Neuronal stem cell (in vitro differentiated cells): ENCODE results near the gene BOC.

Experiments used
- DNase-seq: peaks from one replicate; pipeline ENCODE4 v3.0.0-alpha.2; 2013; ENCODE audit warnings: low spot score
- H2AFZ ChIP-seq: one replicate; pipeline ENCODE4 v1.6.1; 2013; ENCODE audit warnings: mild to moderate bottlenecking, low read length, inconsistent platforms
- H2AK5ac ChIP-seq: 2 replicates; pipeline ENCODE4 v1.6.1; 2013; ENCODE audit warnings: low read depth, mild to moderate bottlenecking, inconsistent platforms, low read length, moderate library complexity, mixed read lengths
- H2BK120ac ChIP-seq: 2 replicates; pipeline ENCODE4 v1.6.1; 2013; ENCODE audit warnings: low read depth, mild to moderate bottlenecking, inconsistent platforms, low read length, moderate library complexity, mixed read lengths
- H2BK12ac ChIP-seq: one replicate; pipeline ENCODE4 v1.6.1; 2013; ENCODE audit warnings: low read length, inconsistent platforms
- H2BK15ac ChIP-seq: 2 replicates; pipeline ENCODE4 v1.6.1; 2013; ENCODE audit warnings: mild to moderate bottlenecking, low read length, inconsistent platforms, mixed read lengths
- H2BK5ac ChIP-seq: one replicate; pipeline ENCODE4 v1.6.1; 2013; ENCODE audit warnings: inconsistent platforms, mild to moderate bottlenecking, low read length, moderate library complexity
- H3K14ac ChIP-seq: one replicate; pipeline ENCODE4 v1.6.1; 2013; ENCODE audit warnings: low read length, inconsistent platforms
- H3K18ac ChIP-seq: 2 replicates; pipeline ENCODE4 v1.6.1; 2013; ENCODE audit warnings: low read length, inconsistent platforms
- H3K23ac ChIP-seq: 2 replicates; pipeline ENCODE4 v1.6.1; 2013; ENCODE audit warnings: low read depth, mild to moderate bottlenecking, mixed read lengths, low read length, inconsistent platforms; ENCODE audit not compliant: poor library complexity
- H3K27ac ChIP-seq: replicated peaks from 3 replicates; pipeline ENCODE4 v1.5.1; 2013; ENCODE audit warnings: low read length, inconsistent platforms
- H3K27me3 ChIP-seq, 3 experiments: 2 replicates each; pipeline ENCODE4 v1.6.1; 2013; ENCODE audit warnings: low read length in 3 of 3, mild to moderate bottlenecking in 2 of 3, inconsistent platforms in 1 of 3, low read depth in 1 of 3, mixed read lengths in 1 of 3, moderate library complexity in 1 of 3; ENCODE audit not compliant: control insufficient read depth in 3 of 3, insufficient read depth in 3 of 3
- H3K36me3 ChIP-seq, 2 donors: replicated peaks in 1 of 2; 2 replicates each; pipeline ENCODE4 v1.6.1; 2013; ENCODE audit warnings: low read length in 2 of 2; ENCODE audit not compliant: control insufficient read depth in 2 of 2, insufficient read depth in 2 of 2
- H3K4ac ChIP-seq: 2 replicates; pipeline ENCODE4 v1.6.1; 2013; ENCODE audit warnings: inconsistent platforms, mild to moderate bottlenecking, low read length, moderate library complexity
- H3K4me1 ChIP-seq, 2 donors: 1 replicate in 1 of 2; 2 replicates in 1 of 2; pipeline ENCODE4 v1.6.1; 2013; ENCODE audit warnings: low read length in 2 of 2, low read depth in 1 of 2; ENCODE audit not compliant: control insufficient read depth in 2 of 2, insufficient read depth in 1 of 2
- H3K4me2 ChIP-seq: one replicate; pipeline ENCODE4 v1.6.1; 2013; ENCODE audit warnings: mild to moderate bottlenecking, low read length, inconsistent platforms; ENCODE audit not compliant: insufficient read depth, poor library complexity, severe bottlenecking
- H3K4me3 ChIP-seq, 2 donors: 2 replicates each; pipeline ENCODE4 v1.5.1; 2013; ENCODE audit warnings: low read length in 2 of 2, mild to moderate bottlenecking in 2 of 2, inconsistent platforms in 1 of 2, moderate library complexity in 1 of 2
- H3K79me1 ChIP-seq: one replicate; pipeline ENCODE4 v1.6.1; 2013; ENCODE audit warnings: low read depth, mild to moderate bottlenecking, inconsistent platforms, low read length, moderate library complexity
- H3K9ac ChIP-seq: one replicate; pipeline ENCODE4 v1.6.1; 2013; ENCODE audit warnings: mild to moderate bottlenecking, low read depth, low read length, inconsistent platforms; ENCODE audit not compliant: poor library complexity
- H3K9me3 ChIP-seq, 2 donors: replicated peaks in 1 of 2; 2 replicates each; pipeline versions ENCODE3 to v1.6.1; 2013; ENCODE audit warnings: low read length in 2 of 2, mild to moderate bottlenecking in 2 of 2, inconsistent platforms in 1 of 2, low read depth in 1 of 2, mixed read lengths in 1 of 2, moderate library complexity in 1 of 2; ENCODE audit not compliant: control insufficient read depth in 2 of 2, insufficient read depth in 1 of 2
- H4K8ac ChIP-seq: one replicate; pipeline ENCODE4 v1.6.1; 2013; ENCODE audit warnings: low read depth, mild to moderate bottlenecking, inconsistent platforms, low read length, moderate library complexity
- H4K91ac ChIP-seq: one replicate; pipeline ENCODE4 v1.6.1; 2013; ENCODE audit warnings: low read length, low read depth, mild to moderate bottlenecking, inconsistent platforms; ENCODE audit not compliant: poor library complexity
- WGBS, 2 donors: extraction: QIAGEN DNeasy Blood & Tissue Kit; methylation state at CpG; one replicate each; pipeline ENCODE4 v1.1.7; 2013; ENCODE audit warnings: missing lambda C conversion rate in 2 of 2, mixed read lengths in 1 of 2; ENCODE audit not compliant: insufficient read length in 2 of 2, insufficient replicate concordance in 1 of 2; ENCODE audit errors: extremely low coverage in 2 of 2; 5-methylcytosine and 5-hydroxymethylcytosine counted together

BOC gene

DNA sequence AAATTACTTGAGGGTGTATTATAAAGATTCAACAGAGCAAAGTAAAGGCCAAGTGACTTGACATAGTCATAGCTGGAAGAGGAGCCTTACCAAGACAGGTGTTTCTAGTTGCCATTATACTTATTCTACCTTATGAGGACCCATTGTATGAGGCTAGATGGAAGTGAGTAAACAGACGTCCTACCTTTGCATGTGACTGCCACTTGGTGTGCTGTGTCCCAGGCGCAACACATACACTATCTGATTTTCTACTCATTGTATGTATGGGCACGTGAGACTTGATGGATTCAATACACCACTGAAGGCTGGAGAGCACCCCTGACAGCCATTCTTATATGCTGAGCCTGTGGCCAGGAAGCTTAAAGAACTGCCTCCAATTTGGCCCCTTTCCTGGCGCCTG is 40.5 kb downstream of the BOC start:
- H2BK120ac ChIP-seq, result no peak overlapping the region
- no peak overlapping the region for H3K23ac ChIP-seq
- peaks cover 18 to 33% of the 10 kb centered on the region in 2 donors for H3K4me1 ChIP-seq
- H3K79me1 ChIP-seq, result peaks cover 2% of the 10 kb centered on the region
- H3K4me2 ChIP-seq, result no peak overlapping the region
- H2AK5ac ChIP-seq, result no peak overlapping the region
- H3K27ac ChIP-seq, result no peak overlapping the region
- no peak overlapping the region for H2BK12ac ChIP-seq
- peaks cover 40 to 98% of the 10 kb centered on the region in 2 donors for H3K36me3 ChIP-seq
- no peak overlapping the region for H2BK15ac ChIP-seq
- no peak for DNase-seq
- H2AFZ ChIP-seq, result no peak overlapping the region
- no peak overlapping the region for H2BK5ac ChIP-seq
- no peak overlapping the region for H3K14ac ChIP-seq
- H3K18ac ChIP-seq, result no peak overlapping the region
- H3K4ac ChIP-seq, result no peak overlapping the region
- H3K4me3 ChIP-seq, result no peak overlapping the region
- H3K9ac ChIP-seq, result no peak overlapping the region
- H3K27me3 ChIP-seq, result no peaks in the 10 kb centered on the region
- no peak overlapping the region for H4K91ac ChIP-seq
- WGBS, 2 donors, result no CpG with 5 or more reads among the region's 4 CpGs
- no peak overlapping the region for H4K8ac ChIP-seq
- peaks cover 0 to 2% of the 10 kb centered on the region in 2 donors for H3K9me3 ChIP-seq

DNA sequence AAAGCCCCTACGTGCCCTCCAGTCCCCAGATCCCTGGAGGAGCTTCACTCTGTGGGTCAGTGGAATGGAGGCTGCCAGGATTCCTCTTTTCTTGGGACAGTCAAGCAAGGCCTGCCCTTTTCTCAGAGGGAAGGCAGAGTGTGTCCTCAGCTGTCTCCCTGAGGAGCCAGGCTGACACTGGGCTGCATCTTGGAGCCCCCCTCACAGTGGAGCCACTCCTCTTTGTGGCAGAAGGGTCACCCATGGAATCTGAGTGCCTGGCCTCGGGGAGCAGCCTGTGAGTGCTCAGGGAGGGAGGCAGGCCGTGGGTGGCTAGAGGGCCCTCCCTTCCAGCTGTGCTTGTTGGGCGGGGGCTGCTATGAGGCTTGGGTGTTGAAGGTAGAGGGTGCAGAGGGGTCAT is 41.2 kb downstream of the BOC start:
- peaks cover 0 to 2% of the 10 kb centered on the region in 2 donors for H3K9me3 ChIP-seq
- no peak overlapping the region for H2BK5ac ChIP-seq
- H3K27me3 ChIP-seq, result no peaks in the 10 kb centered on the region
- no CpG with 5 or more reads among the region's 4 CpGs for WGBS, 2 donors
- H2AFZ ChIP-seq, result no peak overlapping the region
- H3K4me1 ChIP-seq, result peaks cover 15 to 28% of the 10 kb centered on the region in 2 donors
- no peak overlapping the region for H2AK5ac ChIP-seq
- H3K9ac ChIP-seq, result no peak overlapping the region
- DNase-seq, result no peak
- H3K79me1 ChIP-seq, result peaks cover 2% of the 10 kb centered on the region
- no peak overlapping the region for H4K91ac ChIP-seq
- no peak overlapping the region for H2BK15ac ChIP-seq
- no peak overlapping the region for H3K4me2 ChIP-seq
- H2BK120ac ChIP-seq, result no peak overlapping the region
- no peak overlapping the region for H3K23ac ChIP-seq
- H3K18ac ChIP-seq, result peak overlapping the region; percentile 56
- H3K36me3 ChIP-seq, result peaks cover 44 to 98% of the 10 kb centered on the region in 2 donors
- H2BK12ac ChIP-seq, result no peak overlapping the region
- H3K14ac ChIP-seq, result peak overlapping the region; percentile 40
- H3K4ac ChIP-seq, result no peak overlapping the region
- peak overlapping the region; percentile 30 for H3K27ac ChIP-seq
- peak overlapping the region in 1 of 2 donors; percentile 17 for H3K4me3 ChIP-seq
- no peak overlapping the region for H4K8ac ChIP-seq

DNA sequence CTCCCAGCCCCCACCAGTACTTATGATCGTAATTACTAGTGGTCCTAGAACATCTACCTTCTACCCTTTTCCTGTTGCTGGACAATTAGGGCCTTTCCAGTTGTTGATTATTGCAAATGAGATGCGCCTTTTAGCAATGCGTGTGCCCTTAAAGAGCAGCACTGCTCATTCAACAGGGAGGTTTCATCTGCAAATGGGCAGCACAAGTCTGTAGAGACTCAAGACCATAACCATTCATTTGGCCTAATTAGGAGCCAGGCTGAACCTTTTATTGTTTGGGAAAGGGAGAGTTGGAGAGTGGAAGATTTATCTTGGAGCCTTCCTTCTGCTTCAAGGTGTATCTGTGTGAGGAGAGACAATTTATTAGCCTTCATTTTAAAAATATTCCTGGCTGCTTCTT is 42.3 kb downstream of the BOC start:
- peak overlapping the region; percentile 67 for H3K27ac ChIP-seq
- H3K27me3 ChIP-seq, result no peaks in the 10 kb centered on the region
- H3K14ac ChIP-seq, result no peak overlapping the region
- H2BK15ac ChIP-seq, result no peak overlapping the region
- no peak overlapping the region for H3K4ac ChIP-seq
- no peak overlapping the region for H3K4me2 ChIP-seq
- H3K36me3 ChIP-seq, result peaks cover 44 to 100% of the 10 kb centered on the region in 2 donors
- H2AFZ ChIP-seq, result no peak overlapping the region
- H3K4me1 ChIP-seq, result peaks cover 13 to 25% of the 10 kb centered on the region in 2 donors
- no CpG with 5 or more reads among the region's 3 CpGs for WGBS, 2 donors
- no peak overlapping the region for H3K9ac ChIP-seq
- no peak overlapping the region for H4K8ac ChIP-seq
- H2BK5ac ChIP-seq, result no peak overlapping the region
- H2AK5ac ChIP-seq, result no peak overlapping the region
- H3K18ac ChIP-seq, result no peak overlapping the region
- no peak overlapping the region for H2BK120ac ChIP-seq
- no peak overlapping the region for H4K91ac ChIP-seq
- H3K9me3 ChIP-seq, result peaks cover 0 to 2% of the 10 kb centered on the region in 2 donors
- H3K79me1 ChIP-seq, result peaks cover 2% of the 10 kb centered on the region
- no peak overlapping the region for H3K23ac ChIP-seq
- no peak for DNase-seq
- no peak overlapping the region for H2BK12ac ChIP-seq
- H3K4me3 ChIP-seq, result no peak overlapping the region

DNA sequence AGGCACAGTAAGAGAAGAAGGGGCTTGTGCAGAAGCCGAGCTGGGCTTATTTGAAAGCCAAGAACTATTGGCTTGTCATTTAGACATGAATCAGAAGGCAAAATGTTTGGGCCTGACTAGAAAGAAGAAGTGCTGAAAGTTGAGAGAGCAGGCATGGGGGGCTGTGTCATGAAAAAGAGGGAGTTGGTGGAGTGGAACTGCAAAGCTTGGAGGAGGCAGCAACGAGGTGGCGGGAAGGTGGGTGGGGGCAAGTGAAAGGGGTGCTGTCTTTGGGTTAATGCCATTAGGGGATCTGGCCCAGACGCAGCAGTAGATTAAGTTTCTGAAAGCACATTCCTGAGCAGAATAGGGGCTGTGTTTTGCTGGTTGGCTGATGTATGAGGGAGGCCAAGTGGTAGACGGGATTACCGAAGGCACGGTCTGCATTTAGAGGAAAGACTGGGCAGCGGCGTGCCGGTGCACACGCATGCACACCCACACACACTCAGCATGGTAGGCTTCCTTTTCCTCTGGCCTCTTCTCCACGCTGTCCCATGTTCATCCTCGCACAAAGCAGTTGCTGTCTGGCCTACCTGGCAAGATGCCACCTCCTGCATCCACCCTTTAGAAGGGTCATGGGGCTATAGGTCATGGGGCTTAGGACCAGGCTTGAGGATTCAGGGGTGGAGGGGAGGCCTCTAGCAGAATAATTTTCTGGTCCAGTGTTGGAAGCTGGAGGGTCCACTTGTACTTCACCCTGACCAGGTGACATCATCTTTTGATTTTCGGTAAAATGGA is 43.0 kb downstream of the BOC start:
- H3K4me2 ChIP-seq, result no peak overlapping the region
- H3K4ac ChIP-seq, result no peak overlapping the region
- no peaks in the 10 kb centered on the region for H3K27me3 ChIP-seq
- no peak overlapping the region for H4K8ac ChIP-seq
- H3K4me3 ChIP-seq, result no peak overlapping the region
- H3K27ac ChIP-seq, result peak overlapping the region; percentile 67
- no peak overlapping the region for H3K9ac ChIP-seq
- DNase-seq, result no peak
- H3K9me3 ChIP-seq, result peaks cover 0 to 2% of the 10 kb centered on the region in 2 donors
- H3K36me3 ChIP-seq, result peaks cover 41 to 100% of the 10 kb centered on the region in 2 donors
- WGBS, 2 donors, result no CpG with 5 or more reads among the region's 14 CpGs
- H2AK5ac ChIP-seq, result no peak overlapping the region
- H3K23ac ChIP-seq, result no peak overlapping the region
- H3K4me1 ChIP-seq, result peaks cover 10 to 21% of the 10 kb centered on the region in 2 donors
- peaks cover 2% of the 10 kb centered on the region for H3K79me1 ChIP-seq
- H3K14ac ChIP-seq, result no peak overlapping the region
- no peak overlapping the region for H2BK15ac ChIP-seq
- peak overlapping the region; percentile 82 for H2BK12ac ChIP-seq
- no peak overlapping the region for H2BK120ac ChIP-seq
- no peak overlapping the region for H2AFZ ChIP-seq
- no peak overlapping the region for H2BK5ac ChIP-seq
- no peak overlapping the region for H4K91ac ChIP-seq
- H3K18ac ChIP-seq, result peak overlapping the region; percentile 79
